Muscle of leg (tissue), 11 donors: ENCODE measurements around the gene GSTA3. TPM values are rescaled to one million over a fixed set of nuclear protein-coding genes. Genes with fewer than 3 reads are reported as not detected.
"Not testable (repeated sequence)": the region's sequence is repeated elsewhere in the genome, so short reads cannot be mapped to it uniquely, and the experiment has no call there.

Source experiments
- DNase-seq: peaks from one replicate; pipeline ENCODE4 v3.0.0; 2013
- H3K27ac ChIP-seq: one replicate; pipeline ENCODE4 v1.5.1; 2013; ENCODE audit warnings: mild to moderate bottlenecking, low read length, control low read depth
- H3K27me3 ChIP-seq: one replicate; pipeline ENCODE4 v1.6.1; 2013; ENCODE audit warnings: low read length; ENCODE audit not compliant: control insufficient read depth, insufficient read depth
- H3K36me3 ChIP-seq: one replicate; pipeline ENCODE4 v1.6.1; 2013; ENCODE audit warnings: low read length; ENCODE audit not compliant: control insufficient read depth, insufficient read depth
- H3K4me1 ChIP-seq: one replicate; pipeline ENCODE4 v1.6.1; 2013; ENCODE audit warnings: low read length; ENCODE audit not compliant: control insufficient read depth, insufficient read depth
- H3K4me3 ChIP-seq: one replicate; pipeline ENCODE4 v1.5.1; 2013; ENCODE audit warnings: low read length, control low read depth
- H3K9me3 ChIP-seq: replicated peaks from 2 replicates; pipeline ENCODE4 v1.6.1; 2013; ENCODE audit warnings: low read depth, low read length; ENCODE audit not compliant: control insufficient read depth
- WGBS: methylation state at CpG from one replicate; pipeline ENCODE4 v1.1.5; 2013; ENCODE audit warnings: missing lambda C conversion rate; ENCODE audit not compliant: insufficient coverage; 5-methylcytosine and 5-hydroxymethylcytosine counted together
- polyA plus RNA-seq, 8 donors: library from polyadenylated mRNA; unstranded; fragments of 120-200 nt; gene quantifications; one replicate each; pipeline versions ENCODE4 v1.2.1 to v1.2.3, GENCODE V29; 2013; ENCODE audit warnings: inconsistent platforms in 1 of 8, low replicate concordance in 1 of 8; ENCODE audit not compliant: insufficient read length in 8 of 8, insufficient read depth in 1 of 8
- total RNA-seq: library from RNA; stranded (reverse); fragments of 120-200 nt; gene quantifications from one replicate; pipeline ENCODE4 v1.2.4, GENCODE V29; 2013

The GSTA3 gene
- total and polyA plus RNA-seq, 9 donors = not detected

DNA sequence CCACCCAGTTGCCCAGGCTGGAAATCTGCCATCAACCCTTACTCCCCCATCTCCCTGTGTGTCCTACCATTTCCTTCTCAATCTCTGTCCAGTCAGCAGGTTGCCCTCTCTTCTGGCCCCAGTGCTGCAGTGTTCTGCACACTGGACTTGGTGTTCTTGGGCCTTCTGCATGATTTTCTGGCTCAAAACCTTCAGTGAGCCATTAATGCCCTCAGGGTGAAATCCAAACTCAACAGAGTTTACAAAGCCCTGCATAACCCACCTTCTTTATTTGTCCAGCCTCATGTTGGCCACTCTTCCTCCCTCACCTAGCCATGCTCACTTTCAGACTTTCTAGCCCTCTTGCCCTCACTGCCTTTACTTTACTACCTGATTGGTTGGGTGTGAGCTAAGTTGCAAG is 5.0 kb upstream of the GSTA3 start:
- Histone ChIP-seq H3K27me3 (no peaks in the 10 kb centered on the region), H3K9me3 (no peaks in the 10 kb centered on the region), H3K4me3 (no peak overlapping the region), H3K36me3 (no peaks in the 10 kb centered on the region), H3K4me1 (no peaks in the 10 kb centered on the region), H3K27ac (no peak overlapping the region)
- no peak for DNase-seq

DNA sequence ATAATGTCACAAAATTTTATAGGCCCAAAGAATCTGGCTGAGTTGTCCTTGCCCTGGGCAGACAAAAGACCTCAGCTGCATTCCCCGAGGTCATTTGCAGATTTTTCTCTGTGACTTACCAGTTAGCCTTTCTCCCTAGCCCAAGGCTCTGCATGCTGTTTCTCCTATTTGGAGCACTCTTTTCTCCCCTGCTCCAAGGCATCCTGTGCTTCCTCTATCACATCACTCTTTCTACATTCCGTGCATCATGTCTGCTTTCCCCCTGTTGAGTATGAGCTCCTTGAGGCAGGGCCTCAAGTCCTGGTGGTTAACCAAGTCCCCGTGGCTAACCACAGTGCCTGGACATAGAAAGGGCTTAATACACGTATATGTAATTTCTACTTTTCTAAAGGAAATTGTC is 593 bp upstream of the GSTA3 start:
- H3K27ac ChIP-seq = no peak overlapping the region
- DNase-seq = no peak
- no peaks in the 10 kb centered on the region for H3K36me3 ChIP-seq
- WGBS = 72% methylated on average over 2 of the region's 4 CpGs
- H3K27me3 ChIP-seq = no peaks in the 10 kb centered on the region
- H3K4me1 ChIP-seq = no peaks in the 10 kb centered on the region
- no peaks in the 10 kb centered on the region for H3K9me3 ChIP-seq
- no peak overlapping the region for H3K4me3 ChIP-seq

DNA sequence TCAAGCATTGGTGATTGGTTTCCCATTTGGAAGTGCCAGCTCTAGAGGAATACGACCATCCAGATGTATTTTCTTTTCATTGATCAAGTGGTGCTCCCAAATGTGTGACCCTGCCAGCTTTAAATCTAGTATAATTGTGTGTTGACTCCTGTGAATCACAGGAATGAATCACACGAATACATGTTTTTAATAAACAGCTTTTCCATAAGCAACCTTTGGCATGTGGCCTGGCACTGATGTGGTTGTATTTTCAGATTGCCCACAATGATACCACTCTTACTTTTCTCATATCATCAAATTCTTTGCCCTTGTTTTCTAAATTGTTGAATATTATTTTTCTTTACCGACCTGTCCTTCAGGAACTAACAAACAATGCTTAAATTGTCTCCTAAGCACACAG is 367 bp downstream of the GSTA3 start:
- 83% methylated on average over 1 of the region's 3 CpGs for WGBS
- Histone ChIP-seq H3K27me3 (peaks cover 2% of the 10 kb centered on the region), H3K9me3 (no peaks in the 10 kb centered on the region), H3K4me3 (no peak overlapping the region), H3K27ac (no peak overlapping the region), H3K36me3 (no peaks in the 10 kb centered on the region), H3K4me1 (no peaks in the 10 kb centered on the region)
- no peak for DNase-seq

DNA sequence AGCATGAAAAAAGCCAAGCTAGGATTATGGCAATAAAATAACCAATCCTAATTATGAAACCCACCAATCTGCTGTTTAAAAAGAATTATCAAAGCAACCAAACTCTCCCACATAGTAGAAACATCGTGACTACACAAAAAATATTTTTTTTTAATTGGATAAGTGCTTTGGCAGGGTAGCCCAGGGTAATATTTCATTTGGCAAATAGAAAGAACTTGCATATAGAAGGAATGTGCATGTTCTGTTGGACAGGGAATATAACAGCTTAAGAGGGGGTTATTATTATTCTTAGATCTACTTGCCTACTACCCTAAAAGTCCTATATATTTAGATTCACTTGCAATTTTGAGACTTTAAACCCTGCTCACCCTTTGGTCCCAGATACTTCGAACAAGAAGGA is 972 bp downstream of the GSTA3 start:
- no CpG with 5 or more reads among the region's 2 CpGs for WGBS
- Histone ChIP-seq H3K27me3 (peaks cover 2% of the 10 kb centered on the region), H3K4me1 (no peaks in the 10 kb centered on the region), H3K9me3 (no peaks in the 10 kb centered on the region), H3K4me3 (no peak overlapping the region), H3K36me3 (no peaks in the 10 kb centered on the region), H3K27ac (no peak overlapping the region)
- DNase-seq = no peak

DNA sequence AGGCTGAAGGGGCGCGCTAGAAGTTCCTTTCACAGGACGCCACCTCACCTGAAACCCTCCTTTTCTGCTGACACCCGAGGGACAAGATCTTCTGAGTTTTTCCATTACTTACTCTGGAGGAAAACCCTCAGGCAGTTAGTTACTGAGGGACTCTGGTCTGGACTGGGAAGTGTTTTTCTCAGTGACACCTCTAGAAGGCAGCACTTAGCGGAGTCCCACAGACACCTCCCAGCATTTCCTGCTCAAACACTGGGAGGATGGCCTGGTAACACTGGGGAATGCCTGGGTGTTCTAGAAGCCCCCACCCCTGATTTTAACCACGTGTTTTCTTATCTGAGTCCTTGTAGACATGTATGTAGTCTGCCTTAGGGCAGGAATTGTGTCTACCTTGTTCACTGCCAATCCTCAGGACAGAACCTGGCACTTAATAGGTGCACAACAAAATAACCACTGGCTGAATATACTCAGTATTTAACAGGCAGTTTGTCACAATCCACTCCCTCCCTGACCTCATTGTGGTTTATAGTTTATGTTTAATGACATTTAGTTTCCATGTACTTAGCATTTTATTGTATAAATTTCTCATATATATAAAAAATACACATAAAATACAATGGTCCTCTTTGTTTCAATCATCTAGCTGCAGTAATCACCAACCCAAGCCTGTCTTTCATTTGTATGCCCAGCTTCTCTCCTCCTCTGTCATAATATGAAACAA is 4.8 kb downstream of the GSTA3 start:
- 60% methylated on average over 3 of the region's 6 CpGs for WGBS

DNA sequence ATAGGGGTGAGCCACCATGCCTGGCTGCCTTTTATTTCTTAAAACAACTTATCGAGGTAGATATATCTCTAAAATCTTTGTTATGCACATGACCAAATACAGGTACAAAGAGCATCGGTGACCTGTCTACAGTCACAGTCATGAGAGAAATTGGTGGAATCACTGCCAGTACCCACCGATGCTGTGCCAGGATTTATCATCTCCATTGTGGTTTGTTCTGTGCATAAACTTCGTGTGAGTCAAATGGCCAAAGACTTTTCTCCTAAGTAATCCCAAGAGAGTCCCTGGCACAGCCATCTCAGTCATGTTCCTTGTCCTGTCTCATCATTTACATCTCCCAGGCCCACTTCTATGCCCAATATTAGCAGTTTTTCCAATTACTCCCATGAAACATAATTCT is 9.0 kb downstream of the GSTA3 start:
- Histone ChIP-seq H3K9me3 (no peaks in the 10 kb centered on the region), H3K27me3 (peaks cover 2% of the 10 kb centered on the region), H3K36me3 (no peaks in the 10 kb centered on the region), H3K4me1 (no peaks in the 10 kb centered on the region), H3K27ac (no peak overlapping the region), H3K4me3 (no peak overlapping the region)
- DNase-seq = no peak
- WGBS = 96% methylated on average over 4 of the region's 4 CpGs

More for the DNA sequence above, 4.8 kb downstream of the GSTA3 start:
- no peaks in the 10 kb centered on the region for H3K36me3 ChIP-seq
- DNase-seq = no peak
- peaks cover 2% of the 10 kb centered on the region for H3K27me3 ChIP-seq
- no peak overlapping the region for H3K4me3 ChIP-seq
- no peaks in the 10 kb centered on the region for H3K9me3 ChIP-seq
- no peak overlapping the region for H3K27ac ChIP-seq
- no peaks in the 10 kb centered on the region for H3K4me1 ChIP-seq

DNA sequence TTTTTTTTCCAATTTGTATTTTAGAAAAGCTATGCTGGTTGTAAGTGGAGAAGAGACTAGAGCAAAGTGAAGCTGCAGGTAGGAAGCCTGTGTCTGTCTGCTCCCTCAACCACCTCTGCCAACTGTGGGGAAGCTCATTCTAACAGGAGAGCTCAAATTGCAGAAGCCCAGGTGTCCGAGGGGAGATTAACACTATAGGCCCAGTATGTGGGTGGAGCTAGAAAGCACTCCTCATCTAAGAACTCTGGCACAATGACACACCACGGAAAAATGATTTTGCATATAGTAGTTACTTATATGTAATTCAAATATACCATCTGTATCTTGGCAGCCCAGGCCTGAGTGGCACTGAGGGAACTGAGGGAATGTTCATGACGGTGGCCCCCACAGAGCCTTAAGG is 13.7 kb downstream of the GSTA3 start:
- not testable (repeated sequence) for H3K27ac ChIP-seq, H3K27me3 ChIP-seq, H3K4me3 ChIP-seq, DNase-seq, H3K4me1 ChIP-seq, H3K36me3 ChIP-seq, H3K9me3 ChIP-seq
- no CpG with 5 or more reads among the region's 3 CpGs for WGBS

DNA sequence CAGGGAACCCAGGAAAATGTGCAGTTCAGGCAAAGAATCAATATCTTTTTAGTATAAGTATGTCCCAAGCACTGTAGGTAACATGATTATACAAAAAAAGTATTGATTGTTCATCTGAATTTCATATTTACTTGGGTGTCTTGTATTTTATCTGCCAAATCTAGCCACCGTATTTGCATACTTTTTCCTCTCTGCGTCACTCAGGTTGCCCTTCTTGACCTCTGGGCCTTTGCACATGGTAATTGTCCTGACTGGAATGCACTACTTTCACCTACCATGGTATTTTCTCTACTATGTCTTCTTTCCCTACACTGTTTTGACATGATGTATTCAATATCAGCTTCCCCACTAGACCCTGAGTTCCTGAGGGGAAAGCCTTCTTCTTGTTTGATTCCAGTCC is 15.2 kb downstream of the GSTA3 start:
- Histone ChIP-seq H3K27me3 (no peaks in the 10 kb centered on the region), H3K36me3 (no peaks in the 10 kb centered on the region), H3K4me3 (no peak overlapping the region), H3K9me3 (no peaks in the 10 kb centered on the region), H3K4me1 (no peaks in the 10 kb centered on the region), H3K27ac (no peak overlapping the region)
- no peak for DNase-seq
- no CpG with 5 or more reads among the region's 2 CpGs for WGBS

DNA sequence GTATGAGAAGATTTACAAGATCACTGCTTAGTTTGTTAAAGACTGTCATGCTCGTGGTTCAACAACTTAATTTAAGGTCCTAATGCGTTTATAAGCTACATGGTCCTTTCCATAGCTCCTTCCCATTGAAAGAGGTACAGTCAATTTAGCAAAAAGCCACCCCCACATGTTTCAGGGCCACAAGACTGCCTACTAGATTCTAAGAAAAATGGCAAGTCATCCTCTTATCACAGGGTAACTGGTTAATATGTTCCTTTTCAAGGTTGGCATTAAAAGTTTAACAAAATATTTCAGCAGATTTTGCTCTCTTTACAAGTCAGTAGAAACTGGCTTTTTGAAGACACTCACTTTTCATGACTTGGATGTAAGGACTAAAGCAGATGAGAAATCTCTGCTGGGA is 15.7 kb downstream of the GSTA3 start:
- Histone ChIP-seq H3K27me3 (no peaks in the 10 kb centered on the region), H3K36me3 (no peaks in the 10 kb centered on the region), H3K27ac (no peak overlapping the region), H3K4me3 (no peak overlapping the region), H3K4me1 (no peaks in the 10 kb centered on the region), H3K9me3 (no peaks in the 10 kb centered on the region)
- DNase-seq = no peak
- 80% methylated on average over 1 of the region's 2 CpGs for WGBS

DNA sequence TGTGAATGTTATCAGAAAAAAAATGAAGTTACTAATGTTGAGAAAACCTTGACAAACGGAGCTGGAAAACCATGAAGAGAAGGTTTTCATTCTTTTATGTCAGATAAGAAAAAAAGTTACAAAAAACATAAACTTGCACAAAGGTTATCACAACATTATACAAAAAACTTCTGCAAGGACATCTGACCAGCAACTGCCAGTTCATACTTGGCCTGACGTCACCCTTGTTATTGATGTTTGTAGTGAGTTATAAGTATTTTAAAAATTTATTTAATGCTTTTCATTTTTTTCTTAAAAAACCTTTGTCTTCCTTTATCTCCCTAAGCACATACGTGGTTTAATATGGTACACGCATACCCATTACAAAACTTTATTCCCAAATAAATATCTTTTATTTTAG is 16.3 kb downstream of the GSTA3 start:
- H3K27ac ChIP-seq = no peak overlapping the region
- no peaks in the 10 kb centered on the region for H3K36me3 ChIP-seq
- DNase-seq = no peak
- no peaks in the 10 kb centered on the region for H3K9me3 ChIP-seq
- no peaks in the 10 kb centered on the region for H3K4me1 ChIP-seq
- no CpG with 5 or more reads among the region's 4 CpGs for WGBS
- no peak overlapping the region for H3K4me3 ChIP-seq
- H3K27me3 ChIP-seq = no peaks in the 10 kb centered on the region

DNA sequence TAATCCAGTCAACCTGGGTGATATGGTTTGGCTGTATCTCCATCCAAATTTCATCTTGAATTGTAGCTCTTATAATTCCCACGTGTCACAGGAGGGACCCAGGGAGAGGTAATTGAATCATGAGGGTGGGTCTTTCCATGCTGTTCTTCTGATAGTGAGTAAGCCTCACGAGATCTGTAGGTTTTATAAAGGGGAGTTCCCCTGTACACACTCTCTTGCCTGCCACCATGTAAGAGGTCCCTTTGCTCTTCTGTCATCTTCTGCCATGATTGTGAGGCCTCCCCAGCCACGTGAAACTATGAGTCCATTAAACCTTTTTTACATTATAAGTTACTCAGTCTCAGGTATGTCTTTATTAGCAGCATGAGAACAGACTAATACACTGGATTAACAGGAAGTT is 19.5 kb downstream of the GSTA3 start:
- WGBS = no CpG with 5 or more reads among the region's 3 CpGs
- no peak for DNase-seq
- Histone ChIP-seq H3K4me3 (no peak overlapping the region), H3K4me1 (no peaks in the 10 kb centered on the region), H3K9me3 (no peaks in the 10 kb centered on the region), H3K27me3 (no peaks in the 10 kb centered on the region), H3K27ac (no peak overlapping the region), H3K36me3 (no peaks in the 10 kb centered on the region)
